WERI-Rb-1 (cell line): ENCODE results near the gene NHLRC4.

Experiments used
- DNase-seq: peaks from one replicate; pipeline ENCODE4 v3.0.0-alpha.2; 2020
- H3K27ac ChIP-seq: fragments of 250-450 bp; sonication (Bioruptor Pico); 2 replicates; pipeline ENCODE4 v1.5.1; 2020; ENCODE audit warnings: mild to moderate bottlenecking, moderate library complexity
- H3K27me3 ChIP-seq: fragments of 250-450 bp; sonication (Bioruptor Pico); 2 replicates; pipeline ENCODE4 v1.5.1; 2021; ENCODE audit warnings: mild to moderate bottlenecking, low read depth, moderate library complexity; ENCODE audit not compliant: insufficient read depth, severe bottlenecking
- H3K36me3 ChIP-seq: fragments of 250-450 bp; sonication (Bioruptor Pico); 2 replicates; pipeline ENCODE4 v1.5.1; 2020; ENCODE audit warnings: mild to moderate bottlenecking, moderate library complexity
- H3K4me3 ChIP-seq: 2 replicates; pipeline ENCODE4 v1.5.1; 2011; ENCODE audit warnings: low read depth, mild to moderate bottlenecking, control low read depth, low read length
- H3K9me3 ChIP-seq: fragments of 250-450 bp; sonication (Bioruptor Pico); 2 replicates; pipeline ENCODE4 v1.5.1; 2021; ENCODE audit warnings: mild to moderate bottlenecking, moderate library complexity; ENCODE audit not compliant: severe bottlenecking
- CTCF ChIP-seq: IDR thresholded peaks from 2 replicates; pipeline ENCODE4 v1.5.1; 2011; ENCODE audit warnings: low read depth, mild to moderate bottlenecking, control low read depth, inconsistent platforms, low read length

The NHLRC4 gene

GRCh38 chr16:578232-578869, 11.5 kb downstream of the NHLRC4 start:
- no peak for TF ChIP-seq CTCF
- H3K36me3 ChIP-seq: peaks cover 20% of the 10 kb centered on the region

GRCh38 chr16:578870-579405, 12.1 kb downstream of the NHLRC4 start:
- Histone ChIP-seq H3K27me3 (no peaks in the 10 kb centered on the region), H3K27ac (no peak overlapping the region), H3K9me3 (no peaks in the 10 kb centered on the region), H3K36me3 (peaks cover 19% of the 10 kb centered on the region), H3K4me3 (no peak overlapping the region)
- DNase-seq: peak; percentile 86
- peak; percentile 97 for TF ChIP-seq CTCF

More at GRCh38 chr16:578232-578869, 11.5 kb downstream of the NHLRC4 start:
- DNase-seq: no peak
- Histone ChIP-seq H3K27ac (no peak overlapping the region), H3K27me3 (no peaks in the 10 kb centered on the region), H3K4me3 (no peak overlapping the region), H3K9me3 (no peaks in the 10 kb centered on the region)

- no peak for DNase-seq
- H3K9me3 ChIP-seq: no peaks in the 10 kb centered on the region
- H3K36me3 ChIP-seq: peaks cover 5% of the 10 kb centered on the region
- no peak overlapping the region for H3K4me3 ChIP-seq
- H3K27me3 ChIP-seq: no peaks in the 10 kb centered on the region
- H3K27ac ChIP-seq: no peak overlapping the region
- TF ChIP-seq CTCF: no peak
Measured at GRCh38 chr16:580141-580945, 13.5 kb downstream of the NHLRC4 start.

- H3K27ac ChIP-seq: no peak overlapping the region
- H3K36me3 ChIP-seq: peaks cover 3% of the 10 kb centered on the region
- no peak for TF ChIP-seq CTCF
- no peak for DNase-seq
- H3K4me3 ChIP-seq: no peak overlapping the region
- no peaks in the 10 kb centered on the region for H3K9me3 ChIP-seq
- no peaks in the 10 kb centered on the region for H3K27me3 ChIP-seq
Measured at GRCh38 chr16:580946-581498, 14.2 kb downstream of the NHLRC4 start.

GRCh38 chr16:582218-582613, 15.4 kb downstream of the NHLRC4 start:
- Histone ChIP-seq H3K4me3 (no peak overlapping the region), H3K27ac (no peak overlapping the region), H3K9me3 (no peaks in the 10 kb centered on the region), H3K27me3 (no peaks in the 10 kb centered on the region), H3K36me3 (peaks cover 3% of the 10 kb centered on the region)
- no peak for TF ChIP-seq CTCF
- DNase-seq: no peak
